Stimulated activated CD4-positive, alpha-beta T cell treated with anti-CD3 and anti-CD28 coated beads, TNF-alpha, amount 100 ng/mL, for 48 hours (primary cell): Measurements from ENCODE around the gene NKD2.

ENCODE experiments used
- DNase-seq, 3 donors: peaks; one replicate each; pipeline ENCODE4 v3.0.0-alpha.2; 2020; ENCODE audit warnings: low read depth in 3 of 3

Gene NKD2

DNA sequence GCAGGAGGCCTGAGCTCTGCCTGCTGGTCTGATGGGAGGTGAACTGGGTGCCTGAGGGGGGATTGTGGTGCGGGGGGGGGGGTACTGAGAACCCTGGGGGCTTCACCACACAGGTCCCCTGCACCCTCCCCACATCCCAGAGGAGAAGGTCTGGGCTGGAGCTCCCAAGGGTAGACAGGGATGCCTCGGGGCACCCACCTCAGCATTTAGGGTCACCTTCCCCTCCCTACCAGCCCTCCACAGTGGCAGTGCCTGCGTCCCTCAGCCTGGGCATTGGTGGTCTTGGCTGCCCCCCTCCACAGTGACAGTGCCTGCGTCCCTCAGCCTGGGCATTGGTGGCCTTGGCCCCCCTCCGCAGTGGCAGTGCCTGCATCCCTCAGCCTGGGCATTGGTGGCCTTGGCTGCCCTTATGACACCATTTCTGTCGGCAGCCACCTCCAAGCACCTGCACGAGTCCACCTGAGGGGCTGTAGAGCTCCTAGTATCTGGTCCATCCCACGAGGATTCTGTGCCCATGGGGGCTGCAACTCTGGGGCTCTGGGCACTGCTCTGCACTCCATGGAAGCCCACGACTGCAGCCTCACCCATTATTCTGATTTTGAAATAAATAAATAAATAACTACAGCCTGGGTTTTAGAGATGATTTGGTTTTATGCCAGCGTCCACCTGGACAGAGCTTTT is 21.5 kb downstream of the NKD2 start:
- no peak for DNase-seq

DNA sequence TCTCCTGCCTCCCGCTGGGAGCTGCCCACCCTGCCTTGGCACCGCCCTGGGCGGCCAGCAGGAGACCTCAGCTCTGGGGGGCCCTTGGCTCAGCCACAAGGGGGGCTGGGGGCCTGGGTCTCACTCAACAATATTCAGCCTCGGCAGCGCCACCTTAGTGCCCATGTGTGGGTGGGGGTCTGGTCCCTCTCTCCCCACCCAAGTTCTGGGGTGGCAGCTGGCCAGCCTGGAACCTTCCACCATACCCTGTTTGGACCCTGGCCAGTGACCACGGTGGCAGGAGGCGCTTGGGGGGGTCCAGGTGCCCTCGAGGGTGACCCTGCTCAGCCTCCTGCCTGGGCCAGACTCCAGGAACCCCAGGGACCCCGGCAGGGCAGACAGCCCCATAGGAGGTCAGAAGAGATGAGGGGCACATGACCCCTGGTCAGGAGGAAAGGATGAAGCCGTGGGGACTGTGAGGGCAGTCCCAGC is 22.2 kb downstream of the NKD2 start:
- no peak for DNase-seq

GRCh38 chr5:1031306-1031959 is 22.8 kb downstream of the NKD2 start:
- no peak for DNase-seq

GRCh38 chr5:1032011-1032410 is 23.4 kb downstream of the NKD2 start:
- DNase-seq, result no peak

- no peak for DNase-seq
Observed at GRCh38 chr5:1032551-1033027, 24.0 kb downstream of the NKD2 start.

- DNase-seq, result no peak
Observed at GRCh38 chr5:1033178-1033577, 24.6 kb downstream of the NKD2 start.

- DNase-seq, result no peak
Observed at GRCh38 chr5:1033606-1034420, 25.2 kb downstream of the NKD2 start.

GRCh38 chr5:1034421-1034905 is 25.9 kb downstream of the NKD2 start:
- no peak for DNase-seq

DNA sequence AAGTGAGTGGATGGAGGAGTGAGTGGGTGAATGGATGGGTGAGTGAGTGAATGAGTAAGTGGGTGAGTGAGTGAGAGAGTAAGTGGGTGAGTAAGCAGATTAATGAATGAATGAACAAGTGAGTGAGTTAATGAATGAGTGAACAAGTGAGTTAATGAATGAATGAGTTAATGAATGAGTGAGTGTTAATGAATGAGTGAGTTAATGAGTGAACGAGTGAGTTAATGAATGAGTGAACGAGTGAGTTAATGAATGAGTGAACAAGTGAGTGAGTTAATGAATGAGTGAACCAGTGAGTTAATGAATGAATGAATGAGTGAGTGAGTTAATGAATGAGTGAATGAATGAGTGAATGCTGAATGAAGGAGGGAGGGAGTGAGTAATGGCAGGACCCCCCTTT is 26.4 kb downstream of the NKD2 start:
- no peak for DNase-seq

GRCh38 chr5:1035421-1036405 is 27.1 kb downstream of the NKD2 start:
- DNase-seq, result no peak

DNA sequence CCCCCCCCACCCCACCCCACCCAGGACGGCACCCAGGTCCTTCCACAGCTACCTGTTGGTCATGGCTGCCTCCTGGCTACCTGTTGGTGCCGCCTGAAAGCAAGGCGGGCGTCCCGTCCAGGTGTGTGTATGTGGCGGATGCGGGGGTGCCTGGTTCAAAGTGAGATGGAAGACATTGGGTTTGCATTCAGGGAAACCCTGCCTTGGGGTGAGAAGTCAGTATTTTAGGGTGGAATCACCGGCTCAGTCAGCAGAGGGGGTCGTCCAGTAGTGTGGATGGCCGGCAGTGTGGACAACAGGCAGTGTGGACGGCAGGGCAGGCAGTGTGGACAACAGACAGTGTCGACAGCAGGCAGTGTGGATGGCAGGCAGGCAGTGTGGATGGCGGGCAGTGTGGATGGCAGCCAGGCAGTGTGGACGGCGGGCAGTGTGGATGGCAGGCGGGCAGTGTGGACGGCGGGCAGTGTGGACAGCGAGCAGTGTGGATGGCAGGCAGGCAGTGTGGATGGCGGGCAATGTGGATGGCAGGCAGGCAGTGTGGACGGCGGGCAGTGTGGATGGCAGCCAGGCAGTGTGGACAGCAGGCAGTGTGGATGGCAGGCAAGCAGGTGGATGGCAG is 28.0 kb downstream of the NKD2 start:
- no peak for DNase-seq

GRCh38 chr5:1037123-1037670 is 28.6 kb downstream of the NKD2 start:
- DNase-seq, result no peak

DNA sequence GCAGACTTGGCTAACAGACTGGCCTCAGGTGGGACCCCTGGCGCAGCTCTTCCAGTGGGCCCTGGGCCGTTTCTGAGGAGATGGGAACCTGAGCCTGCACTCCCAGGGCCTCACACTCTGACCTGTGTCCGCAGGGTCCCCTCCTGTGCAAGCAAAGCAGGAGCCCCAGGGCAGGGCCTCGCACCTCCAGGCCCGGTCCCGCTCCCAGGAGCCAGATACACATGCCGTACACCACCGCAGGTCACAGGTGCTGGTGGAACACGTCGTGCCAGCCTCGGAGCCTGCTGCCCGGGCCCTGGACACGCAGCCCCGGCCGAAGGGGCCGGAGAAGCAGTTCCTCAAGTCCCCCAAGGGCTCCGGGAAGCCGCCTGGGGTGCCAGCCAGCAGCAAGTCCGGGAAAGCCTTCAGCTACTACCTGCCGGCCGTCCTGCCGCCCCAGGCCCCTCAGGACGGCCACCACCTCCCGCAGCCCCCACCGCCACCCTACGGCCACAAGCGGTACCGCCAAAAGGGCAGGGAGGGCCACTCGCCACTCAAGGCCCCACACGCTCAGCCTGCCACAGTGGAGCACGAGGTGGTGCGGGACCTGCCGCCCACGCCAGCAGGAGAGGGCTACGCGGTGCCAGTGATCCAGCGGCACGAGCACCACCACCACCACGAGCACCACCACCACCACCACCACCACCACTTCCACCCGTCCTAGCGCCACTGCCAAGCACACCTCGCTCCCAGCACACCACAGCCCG is 29.2 kb downstream of the NKD2 start:
- DNase-seq, result no peak

- no peak for DNase-seq
Observed at GRCh38 chr5:1038417-1039209, 30.0 kb downstream of the NKD2 start.

GRCh38 chr5:1039210-1039548 is 30.6 kb downstream of the NKD2 start:
- DNase-seq, result no peak

DNA sequence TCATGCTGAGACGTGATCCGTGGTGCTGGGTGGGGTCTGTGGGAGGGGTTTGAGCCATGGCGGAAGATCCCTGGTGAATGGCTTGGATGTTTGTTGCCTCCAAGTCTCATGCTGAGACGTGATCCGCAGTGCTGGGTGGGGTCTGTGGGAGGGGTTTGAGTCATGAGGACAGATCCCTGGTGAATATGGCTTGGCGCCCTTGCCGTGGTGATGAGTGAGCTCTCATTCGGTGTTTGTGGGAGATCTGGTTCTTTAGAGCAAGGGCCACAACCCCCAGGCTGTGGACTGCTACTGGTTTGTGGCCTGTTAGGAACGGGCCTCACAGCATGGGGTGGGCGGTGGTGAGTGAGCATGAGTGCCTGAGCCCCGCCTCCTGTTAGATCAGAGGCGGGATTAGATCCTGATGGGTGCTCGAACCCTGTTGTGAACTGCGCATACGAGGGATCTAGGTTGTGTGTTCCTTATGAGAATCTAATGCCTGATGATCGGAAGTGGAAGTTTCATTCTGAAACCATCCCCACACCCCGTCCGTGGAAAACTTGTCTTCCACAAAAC is 31.2 kb downstream of the NKD2 start:
- DNase-seq, result no peak

GRCh38 chr5:1040571-1040970 is 32.0 kb downstream of the NKD2 start:
- DNase-seq, result no peak
